ENCODE results near the gene C1QTNF5.
"Not testable (repeated sequence)": the region's sequence is repeated elsewhere in the genome, so short reads cannot be mapped to it uniquely, and the experiment has no call there.

Gene C1QTNF5

DNA sequence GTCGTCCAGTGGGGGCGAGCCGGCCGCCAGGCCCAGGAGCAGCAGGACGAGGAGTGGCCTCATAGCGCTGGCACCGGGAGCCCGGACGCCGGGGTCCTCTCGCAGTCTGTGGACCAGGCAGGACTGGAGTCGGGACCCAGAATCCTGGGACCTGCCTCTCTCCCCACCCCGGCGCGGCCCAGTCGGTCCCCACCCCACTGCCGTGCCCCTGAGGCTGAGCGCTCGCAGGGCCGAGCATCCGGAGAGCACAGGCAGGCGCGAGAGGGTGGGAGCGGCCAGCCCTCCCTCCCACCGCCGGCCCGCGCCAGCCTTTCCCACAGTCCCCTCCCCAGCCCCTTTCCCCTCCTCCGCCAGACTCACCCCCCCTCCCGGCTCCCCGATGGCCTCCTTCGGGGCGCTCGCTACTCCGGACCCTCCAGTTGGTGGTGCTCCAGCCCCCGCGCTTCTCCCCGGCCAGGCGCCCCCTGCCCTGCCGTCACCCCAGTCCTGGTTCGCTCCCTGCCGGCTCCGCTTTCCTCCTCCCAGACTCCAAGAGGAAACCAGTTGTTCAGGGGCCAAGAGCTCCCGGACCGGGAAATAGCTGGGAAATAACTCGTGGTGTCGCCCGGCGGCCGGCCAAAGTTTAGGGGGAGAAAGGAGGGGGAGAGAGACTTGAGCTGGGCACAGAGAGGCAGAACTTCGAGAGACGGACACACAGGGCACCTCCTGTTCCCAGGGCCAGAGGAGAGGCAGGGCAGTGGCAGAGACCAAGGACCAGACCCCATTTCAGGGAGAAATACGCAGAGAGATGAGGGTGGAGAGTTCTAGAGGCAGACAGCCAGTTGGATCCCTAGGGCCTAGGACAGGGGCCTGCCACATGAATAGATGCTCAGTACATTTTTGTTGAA lies at the start of gene C1QTNF5:
C1QTNF5 (minus strand) TSS at position 549 of the 887 bp plus-strand sequence; CDS start at position 63, 486 bp downstream.
- no peak for DNase-seq

- no peak for DNase-seq
Observed at GRCh38 chr11:119389611-119390254, 49.0 kb upstream of the C1QTNF5 start.

DNA sequence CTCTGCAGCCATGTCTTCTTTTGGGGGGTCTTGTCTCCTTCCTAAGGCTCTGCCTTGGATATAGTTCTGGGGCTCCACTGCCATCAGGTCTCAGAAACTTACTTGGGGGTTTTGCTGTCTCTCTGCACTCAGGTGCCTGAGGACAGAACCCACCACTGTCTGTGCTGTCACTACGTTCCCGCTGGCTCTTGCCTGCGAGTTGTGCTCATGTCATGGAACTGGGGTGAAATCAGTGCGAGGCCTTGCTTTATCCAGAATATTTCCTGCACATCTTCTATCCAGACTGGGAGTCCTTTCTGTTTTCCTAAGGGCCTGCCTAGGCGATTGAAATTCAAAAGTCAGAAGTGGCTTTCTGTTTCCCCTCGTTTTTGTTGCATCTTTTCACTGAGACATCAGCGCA lies 47.4 kb upstream of the C1QTNF5 start:
- no peak for DNase-seq

- DNase-seq, result no peak
Observed at GRCh38 chr11:119384332-119384731, 43.6 kb upstream of the C1QTNF5 start.

- DNase-seq, result not testable (repeated sequence)
Observed at GRCh38 chr11:119382513-119382912, 41.8 kb upstream of the C1QTNF5 start.

DNA sequence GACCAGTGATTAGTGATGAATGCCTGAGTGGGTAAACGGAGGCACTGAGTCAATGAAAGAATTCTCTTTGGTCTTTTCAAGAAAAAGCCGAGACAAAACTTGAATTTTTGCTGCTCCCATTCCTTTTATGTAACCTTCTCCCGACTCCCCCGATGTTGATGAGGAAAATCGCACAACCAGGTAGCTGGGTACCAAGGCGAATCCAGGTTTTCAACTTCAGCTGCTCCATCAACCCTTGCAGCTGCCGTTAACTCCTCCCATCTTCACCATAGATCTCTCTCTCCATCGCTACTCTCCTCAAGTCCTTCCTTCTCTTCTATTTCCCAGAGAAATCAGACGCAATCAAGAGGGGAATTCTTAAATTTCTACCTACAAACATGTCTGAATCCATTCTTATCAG lies 41.4 kb upstream of the C1QTNF5 start:
- DNase-seq, result no peak

DNA sequence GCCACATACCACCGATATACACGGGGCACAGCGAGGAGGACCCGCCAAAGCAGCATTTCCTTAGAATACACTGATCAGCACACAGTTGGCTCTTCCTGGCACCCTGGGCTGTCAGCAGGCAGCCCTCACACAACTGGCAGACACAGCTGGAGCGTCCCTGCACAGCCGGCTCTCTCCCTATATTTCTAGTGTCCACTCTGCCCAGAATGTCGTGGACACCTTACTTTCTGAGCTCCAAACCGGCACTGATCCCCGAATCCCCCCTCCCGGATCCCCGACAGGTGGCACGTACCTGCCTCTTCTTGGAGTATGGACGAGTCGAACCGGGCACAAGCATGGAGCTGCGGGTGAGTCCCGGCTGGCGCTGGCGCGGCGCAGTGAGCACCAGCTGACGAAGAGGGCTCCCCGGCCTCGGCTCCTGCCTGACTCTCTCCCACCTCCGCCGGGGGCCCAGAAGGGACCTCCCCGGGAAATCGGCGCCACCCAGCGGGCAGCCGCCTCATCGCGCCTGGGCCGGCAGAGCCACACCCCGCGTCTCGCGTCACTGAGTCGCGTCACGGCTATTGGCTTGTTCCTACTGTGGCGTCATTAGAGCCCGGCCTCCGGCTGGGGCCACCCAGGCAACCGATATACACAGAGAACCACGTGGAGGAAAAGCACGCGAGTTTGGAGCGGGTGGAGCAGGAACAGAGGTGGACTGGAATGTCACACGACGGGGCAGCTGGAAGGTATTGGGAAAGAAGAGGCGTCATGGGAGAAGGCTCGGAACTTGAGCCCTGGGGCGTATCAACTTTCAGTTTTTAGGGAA lies 40.7 kb upstream of the C1QTNF5 start, which contains the start of gene USP2:
USP2 (minus strand) TSS at position 510 of the 808 bp plus-strand sequence. CDS start 8,210 bp downstream, outside the sequence.
- DNase-seq, result peak; percentile 97

DNA sequence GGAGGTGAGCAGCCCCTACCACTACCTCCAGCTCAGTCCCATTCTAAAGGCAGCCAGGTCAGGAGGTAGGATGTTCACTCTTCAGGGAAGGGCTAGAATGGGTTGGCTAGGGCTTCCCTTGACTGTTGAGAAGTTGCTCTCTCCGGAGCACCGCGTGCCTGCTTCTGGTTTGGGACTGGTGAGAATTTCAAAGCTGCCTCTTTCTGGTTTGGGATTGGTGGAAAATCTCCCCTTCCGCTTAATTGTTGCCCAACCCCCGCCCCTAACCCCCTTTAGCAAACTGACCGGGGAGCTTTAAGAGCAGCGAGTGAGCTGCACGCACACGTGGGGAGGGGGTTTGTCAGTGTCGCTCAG lies 40.1 kb upstream of the C1QTNF5 start:
- no peak for DNase-seq

DNA sequence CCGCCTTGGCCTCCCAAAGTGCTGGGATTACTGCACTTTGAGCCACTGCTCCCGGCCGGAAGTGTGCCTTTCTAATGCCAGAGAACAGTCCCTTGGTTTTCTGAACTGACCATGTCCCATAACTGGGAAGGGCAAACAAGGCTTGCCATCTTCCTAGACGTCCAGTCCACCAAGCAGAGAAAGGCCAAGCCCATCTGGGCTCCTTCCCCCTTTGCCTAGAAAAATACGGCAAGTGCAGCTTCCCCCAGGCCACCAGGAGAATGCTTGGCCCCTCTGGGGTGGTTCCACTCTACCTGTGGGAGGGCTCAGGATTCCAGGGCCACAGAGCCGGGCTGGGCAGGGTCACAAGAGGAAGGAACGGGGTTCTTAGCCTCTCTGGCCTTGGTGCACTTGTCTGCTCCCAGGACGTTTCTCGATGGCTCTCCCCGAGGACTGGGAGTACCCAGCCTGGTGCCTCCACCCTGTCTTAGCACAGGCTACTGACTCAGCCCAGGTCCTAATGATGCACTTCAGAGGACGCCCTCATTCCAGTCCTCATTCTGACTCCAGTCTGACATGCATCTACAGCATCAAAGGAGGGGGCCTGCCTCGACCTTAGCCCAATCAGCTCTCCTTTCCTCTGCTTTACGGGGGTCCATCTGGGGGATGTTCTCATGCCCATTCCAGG lies 39.6 kb upstream of the C1QTNF5 start:
- no peak for DNase-seq

- no peak for DNase-seq
Observed at GRCh38 chr11:119378851-119379465, 38.3 kb upstream of the C1QTNF5 start.

GRCh38 chr11:119377961-119378667 lies 37.4 kb upstream of the C1QTNF5 start:
- DNase-seq, result no peak

- no peak for DNase-seq
Observed at GRCh38 chr11:119377112-119377901, 36.6 kb upstream of the C1QTNF5 start.

DNA sequence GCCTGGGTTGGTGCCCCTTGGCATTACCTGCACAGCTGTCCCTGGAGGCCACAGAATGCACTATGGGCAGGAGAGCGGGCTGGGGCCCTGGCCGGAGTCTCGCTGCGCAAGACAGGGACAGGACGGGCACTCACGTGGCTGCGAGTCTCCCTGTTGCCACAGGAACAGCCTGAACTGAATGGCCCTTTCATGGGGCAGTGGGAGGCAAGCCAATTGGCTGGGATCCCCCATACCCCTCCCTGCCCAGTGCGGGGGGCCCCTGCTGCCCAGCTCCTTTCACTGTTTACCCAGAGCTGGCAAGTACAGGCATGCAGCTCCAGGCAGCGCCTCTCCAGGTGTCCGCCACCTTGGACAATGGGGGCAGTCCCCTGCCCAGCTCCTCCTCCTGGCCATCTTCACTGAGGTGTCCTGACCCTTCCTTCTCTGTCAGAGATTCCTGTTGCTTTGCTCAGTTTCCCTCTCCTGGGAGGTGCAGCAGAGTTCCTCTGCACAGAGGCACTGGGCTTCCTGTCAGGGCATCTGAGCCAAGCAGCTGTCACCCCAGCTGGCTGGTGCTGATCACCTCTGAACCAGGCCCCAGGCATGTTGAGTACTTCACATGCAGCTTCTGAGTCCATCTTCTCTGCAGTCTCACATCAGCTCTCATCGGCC lies 35.6 kb upstream of the C1QTNF5 start:
- DNase-seq, result no peak

DNA sequence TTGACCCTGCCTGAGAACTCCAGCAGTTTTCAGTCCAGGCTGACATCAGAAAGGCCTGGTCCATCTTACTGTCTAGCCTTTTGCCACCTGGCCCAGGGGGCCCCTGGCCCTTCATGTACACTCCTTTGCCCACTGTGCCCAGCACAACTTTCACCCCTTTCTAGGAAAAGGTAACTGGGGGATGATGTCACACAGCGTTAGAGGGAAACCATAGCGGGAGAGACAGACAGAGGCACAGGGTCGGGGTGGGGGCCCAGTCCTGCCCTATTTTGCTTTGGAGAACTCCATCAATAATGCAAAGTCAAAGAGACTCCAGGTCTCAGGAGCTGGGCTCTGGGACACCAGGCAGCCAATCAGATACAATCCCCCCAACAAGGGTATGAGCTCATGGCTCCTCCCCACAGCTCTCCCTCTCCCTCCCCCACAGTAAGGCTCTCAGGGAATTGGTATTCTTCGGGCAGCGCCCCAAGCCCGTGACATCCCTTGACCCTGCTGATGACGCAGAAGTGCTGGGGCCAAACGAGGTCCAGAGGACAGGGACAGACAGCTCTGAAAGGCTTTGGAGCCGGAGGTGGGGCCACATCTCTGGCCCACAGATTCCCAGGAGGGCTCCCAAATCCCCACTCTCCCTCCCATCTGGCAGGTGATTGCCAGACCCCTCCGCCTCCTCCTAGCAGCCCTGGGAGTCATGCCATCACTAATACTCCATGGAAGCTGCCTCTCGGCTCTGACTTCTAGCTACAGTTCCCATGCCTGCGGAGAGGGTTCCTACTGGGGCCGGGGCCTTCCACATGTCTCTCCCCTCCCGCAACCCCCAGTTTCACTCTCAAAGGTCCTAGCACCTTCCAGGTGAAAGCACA lies 34.9 kb upstream of the C1QTNF5 start:
- DNase-seq, result no peak

GRCh38 chr11:119374632-119375336 lies 34.1 kb upstream of the C1QTNF5 start:
- DNase-seq, result no peak

- peak; percentile 29 for DNase-seq
Observed at GRCh38 chr11:119373921-119374631, 33.4 kb upstream of the C1QTNF5 start.

GRCh38 chr11:119373059-119373920 lies 32.6 kb upstream of the C1QTNF5 start:
- DNase-seq, result no peak
